GM10248 (cell line): ENCODE results near the gene CTIF.

Experiments
- CTCF ChIA-PET: fragments of 300-600 bp; sonication (Branson Sonifier 250); formaldehyde crosslinking; extraction: SDS; loops from one replicate; lab custom pipeline; 2021; ENCODE audit warnings: antibody characterized with exemption; lab: Yijun Ruan, JAX
- POLR2A ChIA-PET: fragments of 350-650 bp; sonication (Branson Sonifier 250); formaldehyde crosslinking; extraction: SDS; loops from one replicate; lab custom pipeline; 2020; ENCODE audit warnings: antibody characterized with exemption; lab: Yijun Ruan, JAX
- DNase-seq: peaks from one replicate; pipeline ENCODE4 v3.0.0; 2012; ENCODE audit errors: extremely low spot score
- CTCF ChIP-seq: IDR thresholded peaks from 2 replicates; pipeline ENCODE4 v1.5.1; 2012; ENCODE audit warnings: mild to moderate bottlenecking, low read depth; ENCODE audit errors: extremely low read depth, missing control alignments, control extremely low read depth

Gene CTIF

GRCh38 chr18:48571639-48572384, 33.0 kb downstream of the CTIF start:
- CTCF ChIA-PET, result interaction anchor here (1.1 kb wide), 1 partner anchor 10 kb away, joined by 3 read pairs; no protein-coding TSS in a partner anchor
- POLR2A ChIA-PET, result no interaction called here
- DNase-seq, result no peak
- TF ChIP-seq CTCF, result no peak

GRCh38 chr18:48572402-48573126, 33.7 kb downstream of the CTIF start:
- POLR2A ChIA-PET, result no interaction called here
- CTCF ChIA-PET, result interaction anchor here (1.1 to 1.5 kb wide), 2 partner anchors 9 to 34 kb away, joined by 3 read pairs; partner anchors contain the start of gene CTIF
- no peak for TF ChIP-seq CTCF
- DNase-seq, result no peak

GRCh38 chr18:48573632-48574283, 34.9 kb downstream of the CTIF start:
- CTCF ChIA-PET, result interaction anchor here (1.5 kb wide), 1 partner anchor 36 kb away, joined by 3 read pairs; the partner anchor contains the start of gene CTIF
- no peak for TF ChIP-seq CTCF
- DNase-seq, result no peak
- POLR2A ChIA-PET, result no interaction called here

GRCh38 chr18:48574667-48575300, 36.0 kb downstream of the CTIF start:
- DNase-seq, result no peak
- no peak for TF ChIP-seq CTCF
- ChIA-PET CTCF (no interaction called here), POLR2A (no interaction called here)

GRCh38 chr18:48575301-48575657, 36.4 kb downstream of the CTIF start:
- ChIA-PET CTCF (no interaction called here), POLR2A (no interaction called here)
- no peak for TF ChIP-seq CTCF
- DNase-seq, result no peak

GRCh38 chr18:48575658-48576456, 37.0 kb downstream of the CTIF start:
- CTCF ChIA-PET, result no interaction called here
- POLR2A ChIA-PET, result no interaction called here
- DNase-seq, result no peak
- TF ChIP-seq CTCF, result no peak
